Large intestine (tissue), 3 donors: ENCODE data around the gene MINDY4. TPM values are rescaled to one million over a fixed set of nuclear protein-coding genes. Genes with fewer than 3 reads are reported as not detected.
A peak's percentile ranks its signal among the peaks of the same experiment; 100 is the strongest.

Experiments
- DNase-seq, 2 donors: peaks; one replicate each; pipeline versions ENCODE4 v3.0.0 to v3.0.0-alpha.2; 2013
- H3K27ac ChIP-seq: one replicate; pipeline ENCODE4 v1.5.1; 2013; ENCODE audit warnings: low read length
- H3K27me3 ChIP-seq: 2 replicates; pipeline ENCODE4 v1.6.1; 2013; ENCODE audit warnings: low read length; ENCODE audit not compliant: control insufficient read depth, insufficient read depth
- H3K36me3 ChIP-seq: 2 replicates; pipeline ENCODE4 v1.6.1; 2013; ENCODE audit warnings: low read length; ENCODE audit not compliant: control insufficient read depth, insufficient read depth
- H3K4me1 ChIP-seq: one replicate; pipeline ENCODE4 v1.6.1; 2013; ENCODE audit warnings: low read length; ENCODE audit not compliant: control insufficient read depth, insufficient read depth
- H3K4me3 ChIP-seq: one replicate; pipeline ENCODE4 v1.5.1; 2013; ENCODE audit warnings: low read length
- H3K9me3 ChIP-seq: one replicate; pipeline ENCODE4 v1.6.1; 2013; ENCODE audit warnings: mild to moderate bottlenecking, low read depth, low read length, moderate library complexity; ENCODE audit not compliant: control insufficient read depth
- WGBS: methylation state at CpG from one replicate; pipeline ENCODE4 v1.1.5; 2013; ENCODE audit warnings: low lambda C conversion rate; ENCODE audit not compliant: insufficient coverage; 5-methylcytosine and 5-hydroxymethylcytosine counted together
- polyA plus RNA-seq: library from polyadenylated mRNA; unstranded; fragments of 120-200 nt; gene quantifications from one replicate; pipeline ENCODE4 v1.2.1, GENCODE V29; 2013

The MINDY4 gene
- polyA plus RNA-seq, 1 donor: 12.3 TPM

DNA sequence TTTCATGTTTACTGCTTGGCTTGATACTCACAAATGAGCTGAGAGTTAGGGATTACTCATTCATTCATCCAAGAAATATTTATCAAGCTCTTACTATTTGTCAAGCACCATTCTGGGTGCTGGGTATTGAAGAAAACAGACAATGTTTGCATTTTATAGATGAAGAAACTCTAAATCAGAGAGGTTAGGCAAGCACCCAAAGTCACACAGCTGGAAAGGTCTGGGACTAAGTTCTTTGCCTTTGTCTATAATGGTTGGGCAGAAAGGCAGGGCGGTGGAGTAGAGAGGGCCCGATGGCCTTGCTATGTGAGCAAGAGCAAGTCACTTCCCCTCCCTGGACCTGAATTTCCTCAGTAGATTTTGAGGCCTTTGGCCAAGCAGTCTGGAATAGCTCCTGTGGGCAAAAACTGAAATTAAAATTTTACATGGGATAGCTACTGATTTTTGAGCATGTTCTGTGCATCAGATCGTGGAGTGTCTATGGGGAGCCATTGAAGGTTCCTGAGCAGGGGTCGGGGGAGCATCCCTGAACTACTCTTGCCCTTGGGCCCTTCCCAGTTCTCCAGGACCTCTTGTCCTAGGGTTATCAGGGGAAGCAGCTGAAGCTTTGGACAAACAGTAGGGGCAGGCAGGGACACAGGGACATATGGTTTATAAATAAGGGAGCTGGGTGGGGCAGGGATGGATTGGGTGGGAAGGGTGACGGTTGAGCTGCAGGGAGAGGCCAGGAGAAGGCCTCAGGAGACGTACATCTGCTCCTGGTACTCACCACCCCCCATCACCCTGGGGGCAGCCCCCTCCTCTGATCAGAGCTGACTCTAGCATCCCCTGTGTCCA is 163.7 kb downstream of the MINDY4 start:
- peaks cover 23% of the 10 kb centered on the region for H3K4me1 ChIP-seq
- H3K27ac ChIP-seq: no peak overlapping the region
- DNase-seq: no peak
- no peaks in the 10 kb centered on the region for H3K9me3 ChIP-seq
- H3K4me3 ChIP-seq: no peak overlapping the region
- H3K27me3 ChIP-seq: no peaks in the 10 kb centered on the region
- H3K36me3 ChIP-seq: no peaks in the 10 kb centered on the region
- WGBS: no CpG with 5 or more reads among the region's 6 CpGs

- no CpG with 5 or more reads among the region's 3 CpGs for WGBS
- no peaks in the 10 kb centered on the region for H3K27me3 ChIP-seq
- H3K27ac ChIP-seq: no peak overlapping the region
- H3K4me3 ChIP-seq: no peak overlapping the region
- no peaks in the 10 kb centered on the region for H3K36me3 ChIP-seq
- no peak for DNase-seq
- H3K9me3 ChIP-seq: no peaks in the 10 kb centered on the region
- peaks cover 23% of the 10 kb centered on the region for H3K4me1 ChIP-seq
Observed at GRCh38 chr7:30935569-30935877, 164.3 kb downstream of the MINDY4 start.

DNA sequence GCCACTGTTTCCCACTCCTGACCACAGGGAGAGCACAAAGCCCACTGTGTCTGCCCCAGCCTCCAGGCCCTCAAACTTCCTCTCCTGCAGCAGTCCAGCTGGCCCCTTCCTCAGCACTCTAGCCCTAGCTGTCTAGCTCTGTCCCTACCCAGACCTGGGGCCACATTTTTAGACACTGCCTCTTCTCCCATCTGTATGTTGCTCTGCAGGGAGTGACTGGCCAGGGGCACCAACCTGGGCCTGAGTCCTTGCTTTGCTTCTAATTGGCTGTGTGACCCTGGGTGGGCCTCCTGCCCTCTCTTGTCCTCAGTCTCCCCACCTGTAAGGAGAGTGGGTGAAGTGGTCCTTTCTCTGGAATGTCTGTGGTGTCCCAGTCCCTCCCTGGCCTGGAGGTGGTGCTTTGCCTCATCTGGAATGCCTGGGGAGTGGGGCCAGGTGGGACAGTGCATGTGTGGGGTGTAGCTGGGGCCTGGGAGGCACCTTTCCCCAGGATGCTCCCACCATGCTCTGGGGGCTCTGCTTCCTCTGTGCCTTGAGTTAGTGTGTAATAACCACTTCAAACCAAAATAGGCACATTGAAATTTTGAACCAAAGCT is 165.5 kb downstream of the MINDY4 start:
- no peak for DNase-seq
- Histone ChIP-seq H3K36me3 (no peaks in the 10 kb centered on the region), H3K27ac (peak overlapping the region; percentile 77), H3K4me1 (peaks cover 23% of the 10 kb centered on the region), H3K9me3 (no peaks in the 10 kb centered on the region), H3K27me3 (no peaks in the 10 kb centered on the region), H3K4me3 (no peak overlapping the region)

GRCh38 chr7:30937416-30937815 is 166.2 kb downstream of the MINDY4 start:
- Histone ChIP-seq H3K4me3 (no peak overlapping the region), H3K36me3 (no peaks in the 10 kb centered on the region), H3K4me1 (peaks cover 23% of the 10 kb centered on the region), H3K9me3 (no peaks in the 10 kb centered on the region), H3K27me3 (no peaks in the 10 kb centered on the region), H3K27ac (peak overlapping the region; percentile 77)
- WGBS: 0% methylated on average over 1 of the region's 3 CpGs
- DNase-seq: peak; percentile 61 to 86

DNA sequence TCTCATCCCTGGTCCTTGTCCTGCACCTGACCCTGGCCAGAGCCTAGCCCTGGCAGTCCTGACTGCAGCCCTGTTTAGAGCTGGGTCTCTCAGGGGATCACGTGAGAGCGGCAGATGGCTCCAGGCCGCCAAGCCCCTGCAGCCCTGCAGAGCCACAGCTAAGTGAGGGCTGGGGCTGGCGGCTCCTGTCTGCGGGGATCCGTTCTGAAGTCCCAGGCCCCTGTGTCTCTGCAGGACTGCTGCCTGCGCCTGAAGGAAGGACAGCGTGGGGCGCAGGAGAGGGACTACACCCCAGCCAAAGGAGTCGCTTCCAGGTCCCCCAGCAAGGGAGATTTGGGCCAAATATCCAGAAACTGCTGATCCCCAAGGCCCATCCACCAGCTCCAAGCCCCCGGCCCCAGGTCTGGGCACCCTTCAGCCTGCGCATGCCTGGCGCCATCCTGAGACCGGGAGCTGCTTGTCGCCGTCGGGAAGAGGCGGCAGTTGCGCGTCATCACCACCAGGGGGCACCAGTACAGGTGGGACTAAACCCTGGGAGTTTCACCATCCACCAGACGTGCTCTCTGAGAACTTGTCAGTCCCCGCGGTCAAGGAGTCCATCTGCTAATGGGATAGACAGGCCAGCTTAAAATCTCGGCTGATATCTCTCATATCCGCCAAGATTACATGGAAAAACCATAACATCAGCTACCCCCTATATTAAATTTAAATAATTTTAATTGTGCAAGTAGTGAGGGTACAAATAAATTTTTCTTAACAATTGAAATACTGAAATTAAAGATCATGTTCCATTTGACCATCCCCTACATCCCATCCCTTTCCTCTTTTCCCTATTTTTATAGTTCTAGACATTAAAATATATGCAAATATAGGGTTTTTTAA is 167.5 kb downstream of the MINDY4 start:
- peak overlapping the region; percentile 76 for H3K27ac ChIP-seq
- peak overlapping the region; percentile 20 for H3K4me3 ChIP-seq
- DNase-seq: peak; percentile 87
- no peaks in the 10 kb centered on the region for H3K9me3 ChIP-seq
- H3K4me1 ChIP-seq: peaks cover 23% of the 10 kb centered on the region
- no peaks in the 10 kb centered on the region for H3K36me3 ChIP-seq
- H3K27me3 ChIP-seq: no peaks in the 10 kb centered on the region
- WGBS: no CpG with 5 or more reads among the region's 25 CpGs

DNA sequence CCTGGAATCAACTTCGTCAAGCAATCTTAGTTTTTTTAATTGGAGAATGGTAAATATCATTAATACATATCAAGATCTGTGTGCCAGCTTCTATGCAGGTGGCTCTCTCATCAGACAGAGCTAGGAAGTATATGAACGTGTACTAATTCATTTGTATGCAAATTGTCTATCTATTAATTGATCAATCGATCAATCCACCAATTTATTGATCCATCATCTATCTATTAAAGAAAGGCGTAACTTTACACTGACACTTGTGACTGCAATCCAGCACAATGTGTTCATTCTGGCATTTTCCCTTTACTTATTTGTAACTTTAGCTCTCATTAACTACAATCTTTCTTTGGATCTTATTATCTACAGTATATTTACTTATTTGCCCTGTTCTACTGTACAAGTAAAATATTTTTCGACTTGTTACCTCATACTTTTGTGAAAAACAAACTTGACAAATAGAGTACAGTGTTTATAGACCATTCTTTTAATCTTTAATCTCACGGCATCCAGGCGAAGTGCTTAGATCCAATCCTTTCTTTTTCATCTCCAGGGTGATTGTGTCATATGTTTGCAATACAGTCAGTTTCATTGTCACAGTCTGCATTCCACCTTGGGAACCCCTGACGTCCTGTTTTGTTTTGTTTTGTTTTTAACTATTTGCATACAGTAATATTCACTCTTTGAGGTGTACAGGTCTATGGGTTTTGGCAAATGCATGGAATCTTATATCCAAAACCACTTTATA is 170.5 kb downstream of the MINDY4 start:
- Histone ChIP-seq H3K4me1 (peaks cover 20% of the 10 kb centered on the region), H3K27me3 (no peaks in the 10 kb centered on the region), H3K36me3 (no peaks in the 10 kb centered on the region), H3K9me3 (peaks cover 4% of the 10 kb centered on the region), H3K4me3 (no peak overlapping the region), H3K27ac (peak overlapping the region; percentile 52)
- DNase-seq: peak; percentile 29 to 70
- 46% methylated on average over 5 of the region's 8 CpGs for WGBS

Other genes starting within 250 kb of the MINDY4 start
- 50.9 TPM for gene GARS1, start 176.5 kb upstream of the MINDY4 start, polyA plus RNA-seq
- 0.31 TPM for gene CRHR2, start 89.0 kb upstream of the MINDY4 start, polyA plus RNA-seq
- gene INMT, start 19.3 kb upstream of the MINDY4 start, polyA plus RNA-seq: 10.1 TPM
- 81.6 TPM for gene AQP1, start 140.4 kb downstream of the MINDY4 start, polyA plus RNA-seq
- gene GHRHR, start 192.5 kb downstream of the MINDY4 start, polyA plus RNA-seq: not detected